Measurements from ENCODE around the gene TIRAP. TPM values are rescaled to one million over a fixed set of nuclear protein-coding genes. Genes with fewer than 3 reads are reported as not detected.

TIRAP gene
- total and polyA plus RNA-seq, 3 donors from 2014 or later: 3.6 to 5.9 (median 5.7) TPM

GRCh38 chr11:126262216-126262615 is 20.7 kb upstream of the TIRAP start:
- Histone ChIP-seq H3K9me3 (no peaks in the 10 kb centered on the region), H3K4me3 (no peak overlapping the region), H3K27ac (peak overlapping the region in 1 of 2 donors; percentile 15), H3K27me3 (no peaks in the 10 kb centered on the region), H3K36me3 (ENCODE audit: low read depth, missing control alignments) (no peaks in the 10 kb centered on the region), H3K4me1 (peaks cover 11% of the 10 kb centered on the region)
- TF ChIP-seq POLR2A (IDR thresholded peaks at IDR 0.05) (no peak), CTCF (IDR thresholded peaks at IDR 0.05) (no peak)
- WGBS, 2 donors: 87 to 94% methylated on average over 6 of the region's 6 CpGs
- no peak for DNase-seq
- intact Hi-C loops (cut with DNase I; ENCODE audit: low total_unique reads): no loop called here

GRCh38 chr11:126263489-126263888 is 19.4 kb upstream of the TIRAP start:
- no peak overlapping the region for H3K4me3 ChIP-seq
- H3K36me3 ChIP-seq (ENCODE audit: low read depth, missing control alignments): no peaks in the 10 kb centered on the region
- DNase-seq: no peak
- peaks cover 18% of the 10 kb centered on the region for H3K4me1 ChIP-seq
- H3K9me3 ChIP-seq: no peaks in the 10 kb centered on the region
- TF ChIP-seq CTCF (IDR thresholded peaks at IDR 0.05) (no peak), POLR2A (IDR thresholded peaks at IDR 0.05) (no peak)
- H3K27me3 ChIP-seq: no peaks in the 10 kb centered on the region
- intact Hi-C loops (cut with DNase I; ENCODE audit: low total_unique reads): no loop called here
- H3K27ac ChIP-seq: no peak overlapping the region
- 91 to 93% methylated on average over 6 of the region's 6 CpGs for WGBS, 2 donors

- H3K27ac ChIP-seq: no peak overlapping the region
- intact Hi-C loops (cut with DNase I; ENCODE audit: low total_unique reads): no loop called here
- H3K9me3 ChIP-seq: no peaks in the 10 kb centered on the region
- DNase-seq: peak; percentile 43
- H3K36me3 ChIP-seq (ENCODE audit: low read depth, missing control alignments): no peaks in the 10 kb centered on the region
- no peak overlapping the region for H3K4me3 ChIP-seq
- no peaks in the 10 kb centered on the region for H3K27me3 ChIP-seq
- no peak for TF ChIP-seq POLR2A (IDR thresholded peaks at IDR 0.05)
- TF ChIP-seq CTCF (IDR thresholded peaks at IDR 0.05): no peak
- H3K4me1 ChIP-seq: peaks cover 12% of the 10 kb centered on the region
- WGBS, 2 donors: 87 to 92% methylated on average over 8 of the region's 8 CpGs
These were observed 17.1 kb upstream of the TIRAP start for GRCh38 chr11:126265811-126266210.

GRCh38 chr11:126267650-126268049 is 15.2 kb upstream of the TIRAP start:
- peak overlapping the region; percentile 87 to 88 for H3K27ac ChIP-seq
- H3K9me3 ChIP-seq: no peaks in the 10 kb centered on the region
- no peak for DNase-seq
- WGBS, 2 donors: 64 to 66% methylated on average over 6 of the region's 6 CpGs
- intact Hi-C loops (cut with DNase I; ENCODE audit: low total_unique reads): no loop called here
- peak overlapping the region; percentile 93 for H3K4me3 ChIP-seq
- no peaks in the 10 kb centered on the region for H3K36me3 ChIP-seq (ENCODE audit: low read depth, missing control alignments)
- TF ChIP-seq POLR2A (IDR thresholded peaks at IDR 0.05) (no peak), CTCF (IDR thresholded peaks at IDR 0.05) (no peak)
- peaks cover 11% of the 10 kb centered on the region for H3K4me1 ChIP-seq
- H3K27me3 ChIP-seq: no peaks in the 10 kb centered on the region

- H3K27ac ChIP-seq: peak overlapping the region; percentile 87 to 88
- H3K36me3 ChIP-seq (ENCODE audit: low read depth, missing control alignments): no peaks in the 10 kb centered on the region
- H3K27me3 ChIP-seq: no peaks in the 10 kb centered on the region
- no peak for DNase-seq
- no peaks in the 10 kb centered on the region for H3K9me3 ChIP-seq
- WGBS, 2 donors: 0 to 1% methylated on average over 23 of the region's 23 CpGs
- no peak for TF ChIP-seq POLR2A (IDR thresholded peaks at IDR 0.05)
- no peak for TF ChIP-seq CTCF (IDR thresholded peaks at IDR 0.05)
- H3K4me1 ChIP-seq: peaks cover 11% of the 10 kb centered on the region
- intact Hi-C loops (cut with DNase I; ENCODE audit: low total_unique reads): no loop called here
- H3K4me3 ChIP-seq: peak overlapping the region; percentile 93
These were observed 14.6 kb upstream of the TIRAP start for GRCh38 chr11:126268361-126268707.

Measured in testis (tissue), 3 donors.